Gastrocnemius medialis (tissue), 4 donors: ENCODE measurements around the gene TANGO2.

ENCODE experiments used
- POLR2A ChIP-seq, 2 donors: fragments of 450-650 bp; IDR thresholded peaks; one replicate each; pipeline ENCODE4 v1.6.1; 2017; ENCODE audit warnings: antibody characterized with exemption in 2 of 2, mild to moderate bottlenecking in 2 of 2, moderate library complexity in 2 of 2
- TF ChIP-seq, protein P1 (sequence below), 5 experiments: fragments of 450-650 bp in 3 of 5; fragments of 200-600 bp in 2 of 5; sonication (generic) in 2 of 5; IDR thresholded peaks in 4 of 5; conservative IDR thresholded peaks in 1 of 5; 1 replicate in 4 of 5; 2 replicates in 1 of 5; pipeline ENCODE4 v1.5.1; 2016 to 2019; ENCODE audit warnings: antibody characterized with exemption in 5 of 5, mild to moderate bottlenecking in 3 of 5, moderate library complexity in 3 of 5

DNA sequence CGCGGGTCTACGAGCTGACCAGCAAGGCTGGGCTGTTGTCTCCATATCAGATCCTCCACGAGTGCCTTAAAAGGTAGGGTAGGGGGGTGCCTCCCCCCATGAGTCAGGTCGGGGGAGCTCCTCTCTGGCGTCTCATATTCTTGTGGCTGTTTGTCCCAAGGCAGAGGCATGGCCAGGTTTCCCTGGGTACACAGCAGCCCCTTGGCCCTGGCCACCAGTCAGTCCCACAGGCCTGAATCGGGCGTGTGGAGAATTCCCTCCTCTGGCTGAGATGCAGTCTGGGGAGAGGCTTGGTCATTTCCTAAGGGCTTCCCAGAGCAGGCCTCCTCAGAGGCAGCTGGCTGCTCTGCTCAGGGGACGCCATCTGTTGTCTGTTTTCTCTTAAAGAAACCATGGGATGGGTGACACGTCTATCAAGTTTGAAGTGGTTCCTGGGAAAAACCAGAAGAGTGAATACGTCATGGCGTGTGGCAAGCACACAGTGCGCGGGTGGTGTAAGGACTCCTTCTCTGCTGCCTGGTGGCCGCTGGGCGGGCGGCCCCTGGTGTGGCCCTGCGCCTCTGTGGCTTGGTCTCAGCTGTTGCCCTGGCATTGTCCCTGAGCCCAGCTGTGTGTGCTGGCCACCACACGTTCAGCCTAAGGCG, 85.4 kb downstream of the TANGO2 start:
- TF ChIP-seq POLR2A (IDR thresholded peaks at IDR 0.05) = no peak
- TF ChIP-seq, protein P1, sequence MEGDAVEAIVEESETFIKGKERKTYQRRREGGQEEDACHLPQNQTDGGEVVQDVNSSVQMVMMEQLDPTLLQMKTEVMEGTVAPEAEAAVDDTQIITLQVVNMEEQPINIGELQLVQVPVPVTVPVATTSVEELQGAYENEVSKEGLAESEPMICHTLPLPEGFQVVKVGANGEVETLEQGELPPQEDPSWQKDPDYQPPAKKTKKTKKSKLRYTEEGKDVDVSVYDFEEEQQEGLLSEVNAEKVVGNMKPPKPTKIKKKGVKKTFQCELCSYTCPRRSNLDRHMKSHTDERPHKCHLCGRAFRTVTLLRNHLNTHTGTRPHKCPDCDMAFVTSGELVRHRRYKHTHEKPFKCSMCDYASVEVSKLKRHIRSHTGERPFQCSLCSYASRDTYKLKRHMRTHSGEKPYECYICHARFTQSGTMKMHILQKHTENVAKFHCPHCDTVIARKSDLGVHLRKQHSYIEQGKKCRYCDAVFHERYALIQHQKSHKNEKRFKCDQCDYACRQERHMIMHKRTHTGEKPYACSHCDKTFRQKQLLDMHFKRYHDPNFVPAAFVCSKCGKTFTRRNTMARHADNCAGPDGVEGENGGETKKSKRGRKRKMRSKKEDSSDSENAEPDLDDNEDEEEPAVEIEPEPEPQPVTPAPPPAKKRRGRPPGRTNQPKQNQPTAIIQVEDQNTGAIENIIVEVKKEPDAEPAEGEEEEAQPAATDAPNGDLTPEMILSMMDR (IDR thresholded peaks at IDR 0.05 in 4 of 5, conservative IDR thresholded peaks at IDR 0.05 in 1 of 5) = no peak
